ENCODE measurements around the gene B4GALT7.

DNA sequence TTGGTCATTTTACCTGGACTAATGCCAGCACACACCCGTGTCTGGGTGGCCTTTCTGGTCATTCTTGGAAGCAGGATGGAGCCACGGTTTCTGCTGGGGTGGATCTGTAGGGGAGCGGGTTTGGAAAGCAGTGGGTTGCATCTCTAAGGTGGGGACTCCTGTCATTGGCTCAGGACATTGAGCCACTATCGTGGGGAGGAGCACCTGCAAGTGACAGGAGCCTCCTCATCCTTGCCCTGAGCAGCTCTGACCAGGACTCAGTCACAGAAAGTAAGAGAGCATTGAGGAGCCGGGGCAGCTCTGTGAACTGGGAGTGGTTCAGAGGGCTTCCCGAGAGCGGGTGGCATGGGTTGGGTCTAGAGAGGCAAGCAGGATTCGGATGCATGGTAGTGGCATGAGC is 3.7 kb downstream of the B4GALT7 start:
- TF ChIP-seq EZH2 (IDR thresholded peaks at IDR 0.05; ENCODE audit: insufficient read depth, poor library complexity, severe bottlenecking) (no peak), EZH2phosphoT487 (IDR thresholded peaks at IDR 0.05; ENCODE audit: insufficient read depth, low read depth) (no peak)

All from GM23248 (cell line).